Measurements from ENCODE around the gene ZSWIM3.

The ZSWIM3 gene

DNA sequence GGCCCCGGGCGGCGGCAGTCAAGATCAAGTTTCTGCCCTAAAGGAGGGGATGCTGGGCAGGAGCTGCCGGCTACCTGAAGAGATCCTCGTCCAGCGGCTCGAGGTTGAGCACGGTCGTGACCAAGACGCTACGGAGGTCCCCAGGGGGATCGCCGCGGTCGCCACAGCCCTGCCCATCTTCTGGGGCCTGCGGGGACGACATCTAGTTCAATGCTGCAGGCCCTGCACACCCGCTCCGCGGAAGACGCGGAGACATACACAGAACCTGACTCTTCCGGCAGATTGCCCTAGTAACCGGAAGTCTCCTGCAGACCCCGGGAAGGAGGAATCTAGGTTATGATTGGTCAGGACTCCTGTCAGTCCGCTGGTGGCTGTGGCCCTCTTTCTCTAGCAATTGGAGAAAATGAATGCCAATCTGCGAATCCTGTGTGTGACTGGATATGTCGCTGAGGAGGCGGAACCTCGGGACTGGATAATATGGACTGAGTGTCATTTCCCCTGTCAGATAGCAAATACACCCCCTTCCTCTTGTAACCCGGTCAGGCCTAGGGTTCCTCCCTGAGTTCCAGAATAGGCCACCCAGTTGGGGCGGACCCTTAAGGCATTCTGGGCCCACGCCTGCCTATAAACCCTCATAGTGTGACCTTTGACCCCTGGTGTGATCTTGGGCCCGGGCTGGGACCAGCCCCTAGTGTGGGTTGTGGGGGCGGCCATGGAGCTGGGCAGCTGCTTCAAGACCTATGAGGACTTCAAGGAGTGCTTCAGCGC lies at the start of gene ZSWIM3, which contains the start of gene ACOT8:
Gene ZSWIM3, plus strand, starts transcription at position 501 of the 768 bp plus-strand sequence. Its CDS starts 212 bp downstream, at position 713.
Gene ACOT8, minus strand, starts transcription at position 279 of the 768 bp plus-strand sequence. Its CDS starts 77 bp downstream, at position 202.
- Mint-ChIP-seq H3K9me3 (no peaks in the 10 kb centered on the region), H3K4me1 (peaks cover 38% of the 10 kb centered on the region), H3K27me3 (no peaks in the 10 kb centered on the region), H3K4me3 (peak within 1 kb of the TSS; percentile 98), H3K27ac (ENCODE audit: low read depth) (peak within 1 kb of the TSS; percentile 96), H3K36me3 (ENCODE audit: insufficient read depth) (peaks cover 12% of the 10 kb centered on the region)
- ATAC-seq (replicated peaks; ENCODE audit: extremely low read depth, poor library complexity, severe bottlenecking) (peak; percentile 98), DNase-seq (ENCODE audit: low spot score in 2 of 2) (peak; percentile 75 to 96)

DNA sequence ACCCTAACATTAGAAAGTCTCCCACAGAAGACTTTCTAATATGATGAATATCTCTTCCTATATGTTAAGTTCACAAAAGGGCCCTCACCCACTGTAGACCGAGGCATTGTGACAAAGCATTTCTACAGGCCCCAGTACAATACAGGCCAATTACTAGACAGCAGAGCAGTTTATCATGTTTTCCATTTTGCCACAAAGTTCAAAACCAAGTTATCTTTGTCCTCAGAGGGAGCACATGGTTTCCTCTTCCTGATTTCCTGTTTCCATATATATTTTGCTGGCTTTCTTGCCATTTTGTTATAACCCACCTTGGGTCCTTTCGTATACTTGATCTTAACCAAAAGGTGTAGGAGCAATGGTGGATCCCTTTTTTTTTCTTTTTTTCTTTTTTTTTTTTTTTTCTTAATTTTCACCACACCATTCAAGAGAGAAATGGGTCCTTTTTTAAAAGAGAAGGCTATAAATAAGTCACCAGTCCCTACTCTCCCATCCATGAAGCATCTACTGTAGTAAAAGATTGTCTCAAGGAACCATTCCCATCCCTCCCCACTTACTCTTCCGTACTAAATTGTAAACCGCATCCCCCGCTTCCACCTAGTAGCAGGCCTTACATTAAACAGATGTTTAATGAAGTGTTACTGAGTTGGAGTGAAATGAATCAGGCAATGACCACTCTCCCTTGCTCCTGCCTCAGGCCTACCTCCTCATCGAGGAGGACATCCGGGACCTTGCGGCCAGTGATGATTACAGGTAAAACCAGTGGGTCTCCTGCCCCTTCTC lies 47.0 kb upstream of the ZSWIM3 start:
- DNase-seq (ENCODE audit: low spot score in 2 of 2) (no peak), ATAC-seq (replicated peaks; ENCODE audit: extremely low read depth, poor library complexity, severe bottlenecking) (no peak)
- peaks cover 50% of the 10 kb centered on the region for H3K36me3 Mint-ChIP-seq (ENCODE audit: insufficient read depth)
- no peak overlapping the region for H3K4me3 Mint-ChIP-seq
- peaks cover 13% of the 10 kb centered on the region for H3K4me1 Mint-ChIP-seq
- H3K9me3 Mint-ChIP-seq = no peaks in the 10 kb centered on the region
- H3K27me3 Mint-ChIP-seq = no peaks in the 10 kb centered on the region
- no peak overlapping the region for H3K27ac Mint-ChIP-seq (ENCODE audit: low read depth)

GRCh38 chr20:45812157-45813005 lies 45.0 kb upstream of the ZSWIM3 start, which contains the start of gene UBE2C:
UBE2C (plus strand) TSS chr20:45812644; CDS start chr20:45812696, 52 bp downstream.
- Mint-ChIP-seq H3K27ac (ENCODE audit: low read depth) (peak within 1 kb of the TSS; percentile 55), H3K4me1 (peaks cover 13% of the 10 kb centered on the region), H3K4me3 (peak within 1 kb of the TSS; percentile 82), H3K27me3 (no peaks in the 10 kb centered on the region), H3K36me3 (ENCODE audit: insufficient read depth) (peaks cover 39% of the 10 kb centered on the region), H3K9me3 (no peaks in the 10 kb centered on the region)
- peak; percentile 100 for ATAC-seq (replicated peaks; ENCODE audit: extremely low read depth, poor library complexity, severe bottlenecking)
- DNase-seq (ENCODE audit: low spot score in 2 of 2) = peak; percentile 81 to 93

DNA sequence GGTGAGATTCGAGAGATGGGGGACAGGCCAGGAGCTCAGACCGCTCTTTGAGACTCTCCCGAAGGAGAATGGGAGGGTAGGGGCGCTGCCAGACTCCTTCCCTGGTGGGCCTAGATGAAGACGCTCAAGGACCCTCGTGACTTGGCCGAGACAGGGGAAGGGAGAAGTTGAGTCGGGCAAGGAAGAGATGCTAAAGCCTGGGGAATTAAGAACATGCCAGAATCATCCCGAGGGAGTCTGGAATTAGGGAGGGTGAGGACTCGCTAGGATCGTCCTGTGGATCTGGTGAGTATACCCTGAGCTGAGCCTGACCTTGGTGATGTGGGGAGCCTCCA lies 44.4 kb upstream of the ZSWIM3 start:
- no peaks in the 10 kb centered on the region for H3K27me3 Mint-ChIP-seq
- no peaks in the 10 kb centered on the region for H3K9me3 Mint-ChIP-seq
- ATAC-seq (replicated peaks; ENCODE audit: extremely low read depth, poor library complexity, severe bottlenecking) = no peak
- no peak for DNase-seq (ENCODE audit: low spot score in 2 of 2)
- H3K4me3 Mint-ChIP-seq = peak overlapping the region; percentile 82
- peaks cover 13% of the 10 kb centered on the region for H3K4me1 Mint-ChIP-seq
- peaks cover 34% of the 10 kb centered on the region for H3K36me3 Mint-ChIP-seq (ENCODE audit: insufficient read depth)
- H3K27ac Mint-ChIP-seq (ENCODE audit: low read depth) = no peak overlapping the region

GRCh38 chr20:45813489-45813888 lies 43.9 kb upstream of the ZSWIM3 start:
- Mint-ChIP-seq H3K27me3 (no peaks in the 10 kb centered on the region), H3K4me3 (peak overlapping the region; percentile 82), H3K4me1 (peaks cover 13% of the 10 kb centered on the region), H3K36me3 (ENCODE audit: insufficient read depth) (peaks cover 31% of the 10 kb centered on the region), H3K27ac (ENCODE audit: low read depth) (no peak overlapping the region), H3K9me3 (no peaks in the 10 kb centered on the region)
- no peak for DNase-seq (ENCODE audit: low spot score in 2 of 2)
- ATAC-seq (replicated peaks; ENCODE audit: extremely low read depth, poor library complexity, severe bottlenecking) = no peak

DNA sequence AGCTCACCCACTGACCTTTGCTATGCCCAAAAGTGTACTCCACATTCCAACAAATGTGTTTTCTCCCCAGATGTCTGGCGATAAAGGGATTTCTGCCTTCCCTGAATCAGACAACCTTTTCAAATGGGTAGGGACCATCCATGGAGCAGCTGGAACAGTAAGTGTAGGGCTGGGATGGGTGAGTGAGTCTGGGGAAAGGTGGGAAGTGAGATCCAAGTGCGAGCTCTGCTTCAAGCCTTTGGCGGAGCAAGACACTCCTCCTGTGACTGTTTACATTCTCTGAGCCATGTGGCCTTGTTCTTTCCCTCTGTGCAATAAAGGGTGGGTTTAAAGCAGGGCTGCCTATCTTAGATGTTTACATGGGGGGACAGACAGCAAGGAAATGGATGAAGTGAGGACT lies 43.1 kb upstream of the ZSWIM3 start:
- H3K4me3 Mint-ChIP-seq = no peak overlapping the region
- H3K27me3 Mint-ChIP-seq = no peaks in the 10 kb centered on the region

DNA sequence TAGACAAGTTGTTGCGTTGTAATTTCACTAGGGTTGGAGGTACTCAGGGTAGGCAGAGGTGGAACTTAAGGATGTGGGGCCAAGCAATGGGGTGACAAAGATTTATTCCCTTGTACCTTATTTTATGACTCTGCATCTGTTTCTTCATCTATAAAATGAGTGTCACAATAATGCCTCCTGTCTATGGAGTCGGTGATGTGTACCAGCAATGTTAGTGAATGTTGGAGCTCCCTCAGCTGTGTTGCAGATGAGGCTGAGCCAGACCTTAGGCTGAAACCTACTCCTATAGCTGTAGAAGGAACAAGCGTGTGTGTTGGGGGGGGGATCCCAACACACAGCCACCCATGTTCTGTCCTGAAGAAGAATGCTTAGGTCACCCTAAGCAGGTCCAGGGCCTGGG lies 40.5 kb upstream of the ZSWIM3 start:
- Mint-ChIP-seq H3K27me3 (peaks cover 1% of the 10 kb centered on the region), H3K27ac (ENCODE audit: low read depth) (no peak overlapping the region), H3K36me3 (ENCODE audit: insufficient read depth) (peaks cover 11% of the 10 kb centered on the region)

More for the DNA sequence above, 43.1 kb upstream of the ZSWIM3 start:
- Mint-ChIP-seq H3K9me3 (no peaks in the 10 kb centered on the region), H3K4me1 (peaks cover 13% of the 10 kb centered on the region), H3K27ac (ENCODE audit: low read depth) (no peak overlapping the region), H3K36me3 (ENCODE audit: insufficient read depth) (peaks cover 27% of the 10 kb centered on the region)
- no peak for ATAC-seq (replicated peaks; ENCODE audit: extremely low read depth, poor library complexity, severe bottlenecking)
- no peak for DNase-seq (ENCODE audit: low spot score in 2 of 2)

GRCh38 chr20:45817376-45818194 lies 39.8 kb upstream of the ZSWIM3 start:
- H3K4me1 Mint-ChIP-seq = peaks cover 7% of the 10 kb centered on the region
- no peak for DNase-seq (ENCODE audit: low spot score in 2 of 2)
- H3K9me3 Mint-ChIP-seq = no peaks in the 10 kb centered on the region
- H3K36me3 Mint-ChIP-seq (ENCODE audit: insufficient read depth) = peaks cover 6% of the 10 kb centered on the region
- no peak for ATAC-seq (replicated peaks; ENCODE audit: extremely low read depth, poor library complexity, severe bottlenecking)
- H3K27ac Mint-ChIP-seq (ENCODE audit: low read depth) = no peak overlapping the region
- peaks cover 8% of the 10 kb centered on the region for H3K27me3 Mint-ChIP-seq
- H3K4me3 Mint-ChIP-seq = no peak overlapping the region

More for the DNA sequence above, 40.5 kb upstream of the ZSWIM3 start:
- DNase-seq (ENCODE audit: low spot score in 2 of 2) (no peak), ATAC-seq (replicated peaks; ENCODE audit: extremely low read depth, poor library complexity, severe bottlenecking) (no peak)
- Mint-ChIP-seq H3K4me1 (peaks cover 12% of the 10 kb centered on the region), H3K4me3 (no peak overlapping the region), H3K9me3 (no peaks in the 10 kb centered on the region)

DNA sequence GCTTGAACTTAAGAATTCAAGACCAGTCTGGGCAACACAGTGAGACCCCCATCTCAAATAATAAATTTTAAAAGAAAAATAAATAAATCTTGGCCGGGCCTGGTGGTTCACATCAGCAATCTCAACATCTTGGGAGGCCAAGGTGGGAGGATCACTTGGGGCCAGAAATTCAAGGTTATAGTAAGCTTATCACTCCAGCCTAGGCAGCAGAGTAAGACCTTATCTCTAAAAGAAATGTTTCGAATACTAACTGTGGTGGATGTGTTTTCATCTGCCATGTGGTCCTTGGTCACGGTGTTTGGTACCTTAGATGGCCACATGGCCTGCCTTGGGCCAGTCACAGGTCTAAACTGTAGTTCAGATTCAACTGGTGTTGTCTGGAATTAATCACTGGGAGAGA lies 39.2 kb upstream of the ZSWIM3 start:
- ATAC-seq (replicated peaks; ENCODE audit: extremely low read depth, poor library complexity, severe bottlenecking) (no peak), DNase-seq (ENCODE audit: low spot score in 2 of 2) (no peak)
- H3K4me3 Mint-ChIP-seq = no peak overlapping the region
- no peak overlapping the region for H3K27ac Mint-ChIP-seq (ENCODE audit: low read depth)
- peaks cover under 1% of the 10 kb centered on the region for H3K4me1 Mint-ChIP-seq
- H3K36me3 Mint-ChIP-seq (ENCODE audit: insufficient read depth) = peaks cover 4% of the 10 kb centered on the region
- H3K27me3 Mint-ChIP-seq = peaks cover 14% of the 10 kb centered on the region
- H3K9me3 Mint-ChIP-seq = no peaks in the 10 kb centered on the region

GRCh38 chr20:45819466-45819865 lies 37.9 kb upstream of the ZSWIM3 start:
- ATAC-seq (replicated peaks; ENCODE audit: extremely low read depth, poor library complexity, severe bottlenecking) (no peak), DNase-seq (ENCODE audit: low spot score in 2 of 2) (no peak)
- H3K4me1 Mint-ChIP-seq = peaks cover 9% of the 10 kb centered on the region
- no peak overlapping the region for H3K4me3 Mint-ChIP-seq
- H3K27ac Mint-ChIP-seq (ENCODE audit: low read depth) = no peak overlapping the region
- H3K36me3 Mint-ChIP-seq (ENCODE audit: insufficient read depth) = peaks cover 6% of the 10 kb centered on the region
- peaks cover 26% of the 10 kb centered on the region for H3K27me3 Mint-ChIP-seq
- no peaks in the 10 kb centered on the region for H3K9me3 Mint-ChIP-seq

GRCh38 chr20:45821947-45822346 lies 35.5 kb upstream of the ZSWIM3 start:
- Mint-ChIP-seq H3K27ac (ENCODE audit: low read depth) (no peak overlapping the region), H3K27me3 (peaks cover 34% of the 10 kb centered on the region), H3K9me3 (no peaks in the 10 kb centered on the region), H3K4me1 (peaks cover 15% of the 10 kb centered on the region), H3K4me3 (no peak overlapping the region), H3K36me3 (ENCODE audit: insufficient read depth) (peaks cover 6% of the 10 kb centered on the region)
- no peak for DNase-seq (ENCODE audit: low spot score in 2 of 2)
- ATAC-seq (replicated peaks; ENCODE audit: extremely low read depth, poor library complexity, severe bottlenecking) = no peak
